Upper lobe of left lung (tissue), 6 donors: Measurements from ENCODE around the gene CHCHD3. TPM values are rescaled to one million over a fixed set of nuclear protein-coding genes. Genes with fewer than 3 reads are reported as not detected.

ENCODE experiments used
- ATAC-seq, 2 donors: fragments of 200-7000 bp; cut with Tn5 transposase; one replicate each; pipeline ENCODE4 v1.9.1; 2022; ENCODE audit warnings: mild to moderate bottlenecking in 2 of 2, moderate library complexity in 2 of 2; ENCODE audit not compliant: low FRiP score in 2 of 2
- DNase-seq, 2 donors: peaks; one replicate each; pipeline ENCODE4 v3.0.0-alpha.2; 2019 to 2020
- H3K27ac ChIP-seq, 4 donors: fragments of 200-600 bp; sonication (generic); one replicate each; pipeline ENCODE4 v1.5.1; 2016 to 2019
- H3K27me3 ChIP-seq, 4 donors: fragments of 200-600 bp; sonication (generic); one replicate each; pipeline ENCODE4 v1.5.1; 2017 to 2019
- H3K36me3 ChIP-seq, 4 donors: fragments of 200-600 bp; sonication (generic); one replicate each; pipeline ENCODE4 v1.5.1; 2016 to 2019
- H3K4me1 ChIP-seq, 4 donors: fragments of 200-600 bp; sonication (generic); one replicate each; pipeline ENCODE4 v1.5.1; 2018 to 2019
- H3K4me3 ChIP-seq, 4 donors: fragments of 200-600 bp; sonication (generic); one replicate each; pipeline ENCODE4 v1.5.1; 2017 to 2019; ENCODE audit warnings: mild to moderate bottlenecking in 2 of 4, moderate library complexity in 1 of 4
- H3K9me3 ChIP-seq, 4 donors: fragments of 200-600 bp; sonication (generic); one replicate each; pipeline ENCODE4 v1.5.1; 2018 to 2019
- CTCF ChIP-seq, 6 experiments: fragments of 450-650 bp in 4 of 6; fragments of 200-600 bp in 2 of 6; sonication (generic) in 2 of 6; IDR thresholded peaks; one replicate each; pipeline ENCODE4 v1.5.1; 2016 to 2019; ENCODE audit warnings: antibody characterized with exemption in 6 of 6
- EP300 ChIP-seq, 4 donors: sonication (generic); formaldehyde crosslinking; IDR thresholded peaks; one replicate each; pipeline ENCODE4 v1.5.1; 2017; ENCODE audit warnings: antibody characterized with exemption in 4 of 4, control low read depth in 2 of 4
- POLR2A ChIP-seq, 4 donors: fragments of 450-650 bp; IDR thresholded peaks; one replicate each; pipeline ENCODE4 v1.5.1; 2016 to 2017; ENCODE audit warnings: antibody characterized with exemption in 4 of 4, mild to moderate bottlenecking in 2 of 4
- POLR2AphosphoS5 ChIP-seq, 2 donors: sonication (generic); formaldehyde crosslinking; IDR thresholded peaks; one replicate each; pipeline ENCODE4 v1.5.1; 2017; ENCODE audit warnings: antibody characterized with exemption in 2 of 2
- WGBS, 2 donors: methylation state at CpG; one replicate each; pipeline ENCODE4 v1.1.5; 2017 to 2018; 5-methylcytosine and 5-hydroxymethylcytosine counted together
- total RNA-seq, 6 donors: library from RNA; depleted of rRNA in 4 of 6; stranded (reverse); fragments of >200 nt in 4 of 6; gene quantifications; one replicate each; pipeline versions ENCODE4 v1.1.0 to v1.2.1, GENCODE V29; 2016 to 2021
- donor health status: DM: no; HTN: no; CAD: no; lungs with moderate emphysema.
- donor health status: DM: no; HTN: yes; CAD: no; lungs with severe emphysema.

The CHCHD3 gene
- total RNA-seq, 6 donors from 2014 or later, result 42.6 to 54.5 (median 48.6) TPM

DNA sequence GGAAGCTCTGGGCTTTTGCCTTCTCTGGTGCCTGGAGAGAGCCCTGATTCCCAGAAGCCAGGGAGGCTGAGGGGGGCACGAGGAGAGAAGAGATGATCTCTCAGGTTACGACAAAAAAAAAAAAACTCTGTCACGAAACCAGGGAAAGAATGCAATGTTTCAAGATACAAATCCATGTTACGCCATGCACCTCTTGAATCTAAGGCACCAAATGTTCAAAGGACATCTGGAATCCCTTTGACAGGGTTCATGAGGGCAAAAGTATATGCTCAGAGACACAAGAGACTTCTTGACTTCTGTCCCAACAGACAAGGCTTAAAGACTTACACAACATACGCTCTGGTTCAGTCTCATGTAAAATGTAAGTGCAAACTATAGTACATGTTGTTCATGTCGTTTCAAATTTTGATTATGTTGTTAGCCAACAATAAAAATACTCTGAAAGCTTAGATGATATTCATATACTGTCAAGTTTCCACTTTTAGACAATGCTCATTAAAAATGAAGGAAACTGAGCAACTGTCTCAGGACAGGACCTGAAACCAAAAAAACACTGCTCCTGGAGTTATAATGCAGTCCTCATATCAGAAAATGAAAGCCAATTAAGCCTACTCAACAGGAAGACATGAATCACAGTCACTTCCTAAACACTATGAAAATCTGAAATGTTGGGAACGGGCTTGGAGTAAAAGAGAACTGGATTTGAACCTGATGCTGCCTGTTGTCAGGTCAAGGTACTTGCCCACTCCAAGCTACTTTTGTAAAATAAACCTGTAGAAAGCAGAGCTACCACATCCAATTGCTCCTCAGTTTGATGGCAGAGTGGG, 72.3 kb downstream of the CHCHD3 start:
- TF ChIP-seq POLR2A (IDR thresholded peaks at IDR 0.05), result no peak
- no peak for TF ChIP-seq CTCF (IDR thresholded peaks at IDR 0.05)
- no peak for TF ChIP-seq EP300 (IDR thresholded peaks at IDR 0.05)
- no peak for TF ChIP-seq POLR2AphosphoS5 (IDR thresholded peaks at IDR 0.05)
- Histone ChIP-seq H3K36me3 (no peaks in the 10 kb centered on the region), H3K27ac (peak overlapping the region in 1 of 4 donors; percentile 49), H3K4me3 (no peak overlapping the region), H3K9me3 (no peaks in the 10 kb centered on the region), H3K4me1 (no peaks in the 10 kb centered on the region), H3K27me3 (no peaks in the 10 kb centered on the region)
- WGBS, 2 donors, result 76 to 82% methylated on average over 7 of the region's 7 CpGs
- DNase-seq (no peak), ATAC-seq (no peak)

DNA sequence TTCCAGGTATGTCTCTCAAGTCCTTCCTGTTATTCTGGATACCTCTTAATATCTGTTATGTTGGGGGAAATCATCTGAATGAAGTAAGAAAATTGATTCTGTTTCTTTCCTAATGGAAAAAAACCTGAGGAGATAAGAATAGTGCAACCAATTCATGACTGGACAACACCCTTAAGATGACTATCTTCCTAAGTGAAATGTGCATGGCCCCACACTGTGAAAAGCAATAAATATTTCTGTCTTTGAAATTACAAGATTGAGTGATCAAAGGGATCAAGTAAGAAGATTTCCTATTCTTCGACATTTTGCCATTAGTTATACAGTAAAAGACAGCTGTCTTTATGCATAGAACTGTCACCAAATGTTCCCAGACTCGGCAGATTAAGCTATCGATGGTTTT, 73.9 kb downstream of the CHCHD3 start:
- ATAC-seq, result no peak

DNA sequence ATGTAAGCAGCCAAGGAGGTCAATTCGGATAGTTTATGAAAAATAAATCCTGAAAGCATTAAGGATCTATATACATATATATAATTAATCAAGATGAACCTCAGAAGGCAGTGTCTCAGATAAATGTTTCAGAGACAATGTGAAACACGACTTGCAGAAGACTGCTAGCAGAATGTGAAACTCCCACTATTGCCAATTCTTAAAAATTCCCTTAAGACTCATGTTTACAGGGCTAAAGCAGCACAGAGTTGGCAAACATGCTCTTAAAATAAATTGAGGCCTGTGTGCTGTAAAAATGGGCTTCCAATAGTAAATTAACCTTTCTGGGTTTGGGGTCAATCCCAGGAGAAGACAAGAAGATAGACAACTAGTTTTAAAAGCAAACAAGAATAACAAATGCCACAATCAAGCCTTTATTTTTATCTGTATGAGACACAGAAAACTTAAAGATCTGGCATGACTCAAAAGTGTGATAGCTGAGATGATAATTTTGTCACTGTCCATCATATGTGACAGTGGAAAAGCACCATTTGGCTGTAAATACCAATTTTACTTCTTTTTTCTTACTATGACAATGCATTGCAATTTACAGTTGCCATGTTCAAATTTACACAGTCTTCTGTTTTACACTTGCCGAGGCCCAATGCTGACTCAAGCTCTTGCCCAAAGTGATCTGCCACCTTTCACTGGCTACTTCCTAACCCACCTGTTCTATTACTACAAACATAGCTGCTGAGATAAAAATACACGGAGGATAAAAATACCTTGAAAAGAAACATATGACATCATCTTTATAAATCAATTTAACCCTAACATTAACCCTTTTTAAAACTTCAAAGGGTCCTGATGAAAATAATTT, 78.6 kb downstream of the CHCHD3 start:
- TF ChIP-seq CTCF (IDR thresholded peaks at IDR 0.05) (no peak), POLR2AphosphoS5 (IDR thresholded peaks at IDR 0.05) (no peak), POLR2A (IDR thresholded peaks at IDR 0.05) (no peak), EP300 (IDR thresholded peaks at IDR 0.05) (no peak)
- 42 to 56% methylated on average over 4 of the region's 4 CpGs for WGBS, 2 donors
- Histone ChIP-seq H3K4me1 (peaks cover 0 to 14% (median 7%) of the 10 kb centered on the region in 4 donors), H3K27me3 (no peaks in the 10 kb centered on the region), H3K27ac (no peak overlapping the region), H3K4me3 (no peak overlapping the region), H3K9me3 (no peaks in the 10 kb centered on the region), H3K36me3 (no peaks in the 10 kb centered on the region)
- DNase-seq (no peak), ATAC-seq (no peak)

More for the DNA sequence above, 73.9 kb downstream of the CHCHD3 start:
- peaks cover 0 to 5% (median 2%) of the 10 kb centered on the region in 4 donors for H3K4me1 ChIP-seq
- no peak for DNase-seq
- TF ChIP-seq POLR2AphosphoS5 (IDR thresholded peaks at IDR 0.05), result no peak
- no peak for TF ChIP-seq POLR2A (IDR thresholded peaks at IDR 0.05)
- no peak for TF ChIP-seq CTCF (IDR thresholded peaks at IDR 0.05)
- no peak for TF ChIP-seq EP300 (IDR thresholded peaks at IDR 0.05)
- no peaks in the 10 kb centered on the region for H3K27me3 ChIP-seq
- H3K36me3 ChIP-seq, result no peaks in the 10 kb centered on the region
- no peak overlapping the region for H3K4me3 ChIP-seq
- H3K27ac ChIP-seq, result no peak overlapping the region
- 89% methylated on average over 3 of the region's 3 CpGs for WGBS, 2 donors
- H3K9me3 ChIP-seq, result no peaks in the 10 kb centered on the region

DNA sequence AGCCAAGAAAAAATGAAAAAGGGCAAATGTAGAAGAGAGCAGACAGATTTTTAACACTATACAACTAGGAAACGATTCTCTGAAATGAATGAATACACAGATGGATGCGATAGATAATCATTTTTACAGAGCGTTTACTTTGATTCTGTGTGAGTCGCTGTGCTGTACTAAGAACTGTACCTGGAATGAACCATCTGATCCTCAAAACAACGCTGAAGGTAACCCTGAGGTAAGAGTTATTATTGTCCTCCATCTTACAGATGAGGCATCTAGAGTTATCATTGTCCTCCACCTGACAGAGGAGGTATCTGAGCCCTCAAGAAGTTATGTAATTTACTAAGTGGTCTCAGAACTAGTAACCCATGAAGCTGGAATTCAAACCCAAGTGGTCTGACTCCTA, 80.2 kb downstream of the CHCHD3 start:
- ATAC-seq (no peak), DNase-seq (no peak)
- Histone ChIP-seq H3K9me3 (no peaks in the 10 kb centered on the region), H3K27ac (no peak overlapping the region), H3K4me3 (no peak overlapping the region), H3K27me3 (no peaks in the 10 kb centered on the region), H3K4me1 (peaks cover 0 to 14% (median 7%) of the 10 kb centered on the region in 4 donors), H3K36me3 (no peaks in the 10 kb centered on the region)
- 90 to 92% methylated on average over 5 of the region's 5 CpGs for WGBS, 2 donors
- no peak for TF ChIP-seq POLR2A (IDR thresholded peaks at IDR 0.05)
- TF ChIP-seq POLR2AphosphoS5 (IDR thresholded peaks at IDR 0.05), result no peak
- TF ChIP-seq EP300 (IDR thresholded peaks at IDR 0.05), result no peak
- no peak for TF ChIP-seq CTCF (IDR thresholded peaks at IDR 0.05)
